GM18526 (cell line): Measurements from ENCODE around the gene KRTAP13-2.

Source experiments
- POLR2A ChIP-seq: IDR thresholded peaks from 3 replicates; pipeline ENCODE4 v1.6.1; 2011; ENCODE audit not compliant: insufficient read length; ENCODE audit errors: extremely low read depth

Gene KRTAP13-2, protein sequence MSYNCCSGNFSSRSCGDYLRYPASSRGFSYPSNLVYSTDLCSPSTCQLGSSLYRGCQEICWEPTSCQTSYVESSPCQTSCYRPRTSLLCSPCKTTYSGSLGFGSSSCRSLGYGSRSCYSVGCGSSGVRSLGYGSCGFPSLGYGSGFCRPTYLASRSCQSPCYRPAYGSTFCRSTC

DNA sequence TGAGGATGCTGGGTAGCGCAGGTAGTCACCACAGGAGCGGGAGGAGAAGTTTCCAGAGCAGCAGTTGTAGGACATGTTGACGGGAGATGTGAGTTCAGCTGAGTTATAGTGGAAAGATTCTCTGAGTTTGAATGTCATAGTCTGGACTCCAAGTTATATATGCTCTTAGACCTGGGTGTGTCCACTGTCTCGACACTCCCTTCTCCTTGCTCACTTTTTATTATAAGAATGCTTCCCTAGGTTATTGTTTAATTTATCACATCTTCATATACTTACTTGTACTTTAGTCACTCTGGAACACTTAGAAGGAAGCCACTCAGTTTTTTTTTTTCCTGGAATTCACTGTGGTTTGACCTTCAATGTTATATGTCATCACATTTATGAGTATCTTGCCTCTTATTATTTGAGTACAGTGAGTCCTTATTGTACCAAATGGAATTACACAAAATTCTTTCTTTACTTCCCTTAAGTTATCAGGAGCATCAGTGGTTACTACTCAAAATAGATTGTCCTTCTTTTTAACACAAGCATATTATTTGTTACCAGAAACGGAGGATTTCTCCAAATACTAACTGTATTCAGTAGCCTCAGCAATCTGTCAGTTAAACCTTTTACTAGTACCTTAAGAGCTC is at the start of gene KRTAP13-2:
Gene KRTAP13-2, minus strand, starts transcription at position 133 of the 632 bp plus-strand sequence. Its CDS starts 58 bp downstream, at position 75.
- no peak for TF ChIP-seq POLR2A

DNA sequence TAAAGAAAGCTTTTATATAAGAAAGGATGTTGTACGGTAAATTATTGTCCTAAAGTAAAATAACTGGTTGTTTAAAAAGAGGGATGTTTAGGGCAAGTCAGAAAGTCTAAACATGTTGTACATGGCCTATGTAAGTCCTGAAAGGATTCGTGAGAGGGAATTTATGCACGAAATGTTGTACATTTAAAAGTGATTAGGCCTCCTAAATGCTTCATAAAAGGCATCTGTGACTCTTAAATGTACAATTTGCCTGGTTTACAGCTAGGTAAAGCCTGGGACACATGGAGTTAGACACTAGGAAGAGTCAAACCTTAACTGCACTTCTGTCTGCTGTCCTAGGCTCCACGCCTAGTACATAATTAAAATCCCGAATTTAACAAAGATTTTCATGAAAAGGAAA is 43.9 kb upstream of the KRTAP13-2 start:
- TF ChIP-seq POLR2A, result no peak

DNA sequence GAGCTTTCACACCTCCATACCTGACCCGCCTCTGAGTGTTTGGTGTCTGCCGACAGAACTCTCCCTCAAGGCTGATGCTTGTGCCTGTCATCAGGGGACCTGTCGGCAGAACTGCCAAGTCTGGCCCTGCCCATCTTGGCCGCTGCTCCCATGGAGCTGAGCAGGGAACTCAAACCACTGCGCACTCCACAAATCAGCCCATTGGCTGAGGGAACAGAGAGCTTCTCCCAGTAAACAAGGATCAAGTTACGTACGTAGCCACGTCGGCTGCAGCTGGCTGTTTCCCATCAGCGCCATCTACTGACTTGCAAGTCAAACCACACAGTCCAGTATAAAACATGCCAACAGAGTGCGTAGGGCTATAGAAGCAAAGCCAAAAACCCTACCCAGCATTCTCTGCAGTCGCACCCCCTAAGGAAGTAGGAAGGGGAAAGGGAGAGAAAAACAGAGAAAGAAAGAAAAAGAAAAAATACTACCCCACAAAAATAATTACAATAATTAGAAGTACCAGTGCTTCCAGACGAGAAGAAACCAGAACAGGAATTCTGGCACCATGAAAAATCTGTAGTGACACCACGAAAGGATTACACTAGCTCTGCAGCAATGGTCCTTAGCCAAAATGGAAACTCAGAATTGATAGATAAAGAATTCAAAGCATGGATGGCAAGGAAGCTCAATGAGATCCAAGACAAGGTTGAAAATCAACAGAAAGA is 36.9 kb upstream of the KRTAP13-2 start:
- no peak for TF ChIP-seq POLR2A

DNA sequence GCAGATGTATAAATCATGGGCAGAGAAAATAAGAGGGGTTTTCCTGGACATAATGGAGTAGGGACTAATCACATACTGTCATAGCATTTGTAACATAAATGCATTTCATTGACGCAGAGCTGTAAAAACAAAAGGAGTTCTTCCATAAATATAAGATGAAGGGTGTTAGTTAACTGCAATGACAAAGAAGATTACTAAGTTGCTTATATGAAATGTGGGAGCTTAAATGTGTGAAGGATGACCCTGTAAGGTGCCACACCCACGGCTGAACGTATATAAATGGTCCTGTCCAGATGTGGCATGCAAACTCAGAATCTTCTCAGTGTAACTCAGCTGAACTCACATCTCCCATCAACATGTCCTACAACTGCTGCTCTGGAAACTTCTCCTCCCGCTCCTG is 23.7 kb upstream of the KRTAP13-2 start, which contains the start of gene KRTAP13-1:
Gene KRTAP13-1, plus strand, starts transcription at position 301 of the 400 bp plus-strand sequence. Its CDS starts 56 bp downstream, at position 357.
- no peak for TF ChIP-seq POLR2A

DNA sequence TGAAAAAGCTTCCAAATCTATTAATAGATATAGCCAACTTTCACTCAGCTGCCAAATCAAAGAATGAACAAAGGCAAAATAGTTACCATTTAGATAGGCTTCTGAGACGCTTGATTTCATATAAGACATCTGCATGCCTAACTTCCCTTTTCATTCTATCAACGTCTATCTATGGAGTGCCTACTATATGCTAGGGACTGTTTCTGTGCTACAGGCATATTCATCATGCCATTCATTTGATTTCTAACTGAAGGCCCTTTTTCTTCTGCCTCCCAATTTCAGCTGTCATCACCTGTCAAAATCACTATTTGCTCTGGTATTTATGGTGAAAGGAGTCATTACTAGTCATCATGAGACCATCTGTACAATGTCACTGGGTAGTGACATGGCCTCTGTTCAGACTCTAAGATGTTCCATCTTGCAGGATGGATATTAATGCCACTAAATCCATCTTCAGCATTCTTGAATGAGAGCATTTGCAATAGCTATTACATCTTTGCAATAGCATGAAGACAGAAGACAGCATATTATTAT is 19.5 kb upstream of the KRTAP13-2 start:
- TF ChIP-seq POLR2A, result no peak

DNA sequence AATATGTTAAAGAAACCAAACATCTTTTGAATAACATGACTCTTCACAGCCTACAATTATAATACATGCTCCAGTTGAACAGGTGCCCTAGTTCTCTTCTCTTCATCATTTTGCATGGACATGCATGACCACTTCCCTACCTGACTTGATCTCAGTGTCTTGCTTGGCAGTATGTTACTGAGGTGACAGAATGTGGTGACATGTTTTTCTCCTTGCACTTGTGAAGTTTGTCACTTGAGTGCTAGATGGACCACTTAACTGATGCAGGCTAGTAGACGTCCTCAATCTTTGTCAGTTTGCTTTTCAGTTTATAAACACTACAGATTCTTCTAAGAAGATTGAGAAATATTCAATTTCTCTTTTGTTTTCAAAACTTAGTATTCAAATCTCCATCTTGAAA is 10.1 kb upstream of the KRTAP13-2 start:
- TF ChIP-seq POLR2A, result no peak

DNA sequence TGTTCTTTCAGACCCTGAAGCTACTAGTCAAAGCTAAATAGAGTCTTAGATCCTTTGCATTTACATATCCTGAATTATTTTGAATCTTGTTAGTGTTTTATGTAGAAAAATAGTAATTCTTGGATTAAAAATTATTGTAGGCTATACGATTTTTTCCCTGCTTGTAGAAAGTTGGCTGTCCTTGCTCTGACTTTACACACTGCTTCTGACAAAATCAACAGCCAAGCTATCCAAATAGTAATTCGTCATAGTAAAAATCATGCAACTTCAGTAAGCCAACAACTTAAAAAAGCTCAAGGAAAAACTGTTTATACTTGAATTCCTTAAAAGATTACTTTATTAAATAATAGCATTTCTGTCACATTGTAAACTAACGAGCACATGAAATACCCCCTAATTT is 16.2 kb downstream of the KRTAP13-2 start:
- TF ChIP-seq POLR2A, result no peak

DNA sequence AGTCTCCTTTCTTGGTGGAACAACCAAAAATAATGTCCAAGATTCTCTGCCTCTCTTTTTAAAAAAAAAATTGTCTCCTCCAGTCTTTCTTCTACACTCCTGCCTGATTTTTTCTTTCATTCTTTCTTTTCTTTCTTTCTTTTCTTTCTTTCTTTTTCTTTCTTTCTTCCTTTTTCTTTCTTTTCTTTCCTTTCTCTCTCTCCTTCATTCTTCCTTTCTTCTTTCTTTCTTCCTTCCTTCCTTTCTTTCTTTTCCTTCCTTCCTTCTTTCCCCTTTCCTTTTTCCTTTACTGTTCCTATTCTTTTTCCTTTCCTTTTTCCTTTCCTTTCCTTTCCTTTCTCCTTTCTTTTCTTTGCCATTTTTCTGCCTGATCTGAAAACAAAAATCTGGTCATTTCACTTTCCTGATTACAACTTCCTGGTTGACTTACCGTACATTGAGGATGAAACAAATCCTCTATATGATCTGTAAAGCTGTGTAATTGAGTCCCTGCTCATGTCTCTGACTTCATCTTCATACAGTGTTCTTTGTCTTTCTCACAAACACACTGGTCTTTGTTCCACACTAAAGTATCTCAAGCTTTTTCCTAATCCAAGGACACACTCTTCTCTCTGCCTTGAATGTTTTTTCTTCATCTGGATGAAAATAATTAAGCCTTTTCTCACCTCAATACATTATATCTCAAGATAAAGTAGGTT is 17.6 kb downstream of the KRTAP13-2 start:
- no peak for TF ChIP-seq POLR2A

DNA sequence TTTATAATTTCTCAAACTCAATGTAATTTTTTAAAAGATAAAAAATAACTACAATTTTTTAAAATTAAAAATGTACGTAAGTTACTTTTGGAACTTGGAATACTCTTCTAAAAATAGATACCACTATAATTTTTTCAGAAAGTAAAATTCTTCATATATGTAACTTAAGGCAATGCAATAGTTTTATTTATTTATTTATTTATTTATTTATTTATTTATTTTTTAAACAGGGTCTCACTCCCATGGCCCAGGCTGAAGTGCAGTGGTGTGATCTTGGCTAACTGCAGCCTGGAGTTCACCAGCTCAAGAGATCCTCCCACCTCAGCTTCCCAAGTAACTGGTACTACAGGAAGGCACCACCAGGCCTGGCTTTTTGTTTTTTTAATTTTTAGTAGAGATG is 20.5 kb downstream of the KRTAP13-2 start:
- no peak for TF ChIP-seq POLR2A

DNA sequence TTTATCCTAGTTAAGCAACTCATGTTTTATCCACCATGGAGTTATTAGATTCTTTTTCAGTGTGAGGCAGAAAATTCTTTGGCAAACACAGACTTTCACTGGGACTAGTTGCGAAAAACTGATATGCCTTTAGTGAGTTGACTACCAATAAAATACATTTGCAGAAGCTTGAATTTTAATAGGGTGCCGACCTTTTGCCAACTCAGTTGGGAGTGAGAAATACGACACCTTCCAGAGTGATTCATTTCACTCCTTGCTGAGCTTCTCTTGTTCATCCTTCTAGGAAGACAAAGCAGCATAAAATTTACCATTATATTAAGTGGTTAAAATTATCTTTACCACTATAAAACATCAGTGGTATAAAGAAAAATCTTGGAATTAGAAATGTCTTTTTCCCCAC is 22.5 kb downstream of the KRTAP13-2 start:
- no peak for TF ChIP-seq POLR2A

DNA sequence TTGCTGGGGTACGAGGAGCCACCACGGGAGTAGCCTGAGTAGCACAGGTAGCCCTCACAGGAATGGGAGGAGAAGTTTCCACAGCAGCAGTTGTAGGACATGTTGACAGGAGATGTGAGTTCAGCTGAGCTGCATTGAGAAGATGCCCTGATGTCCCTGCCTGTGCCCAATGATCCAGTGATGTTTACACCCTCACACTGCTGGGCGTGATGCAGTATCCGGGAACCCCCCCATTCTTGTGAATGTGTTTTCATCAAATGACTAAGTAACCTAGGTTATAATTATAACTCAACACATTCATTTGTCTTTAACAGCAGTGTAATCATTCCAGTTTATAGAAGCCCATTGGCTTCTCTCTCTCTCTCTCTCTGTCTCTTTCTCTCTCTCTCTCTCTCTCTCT is 23.6 kb downstream of the KRTAP13-2 start, which contains the start of gene KRTAP23-1:
Gene KRTAP23-1, minus strand, starts transcription at position 101 of the 400 bp plus-strand sequence. Its CDS starts 0 bp downstream, at position 101.
- no peak for TF ChIP-seq POLR2A

DNA sequence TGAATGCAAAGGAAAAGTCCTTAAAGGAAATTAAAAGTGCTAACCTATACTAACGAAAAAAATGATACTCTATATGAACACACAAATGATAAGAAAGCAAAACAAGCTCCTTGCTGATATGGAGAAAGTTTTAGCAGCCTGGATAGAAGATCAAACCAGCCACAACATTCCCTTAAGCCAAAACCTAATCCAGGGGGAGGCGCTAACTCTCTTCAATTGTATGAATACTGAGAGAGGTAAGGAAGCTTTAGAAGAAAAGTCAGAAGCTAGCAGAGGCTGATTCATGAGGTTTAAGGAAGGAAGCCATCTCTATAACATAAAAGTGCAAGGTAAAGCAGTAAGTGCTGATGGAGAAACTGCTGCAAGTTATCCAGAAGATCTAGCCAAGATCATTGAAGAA is 27.1 kb downstream of the KRTAP13-2 start:
- TF ChIP-seq POLR2A, result no peak

DNA sequence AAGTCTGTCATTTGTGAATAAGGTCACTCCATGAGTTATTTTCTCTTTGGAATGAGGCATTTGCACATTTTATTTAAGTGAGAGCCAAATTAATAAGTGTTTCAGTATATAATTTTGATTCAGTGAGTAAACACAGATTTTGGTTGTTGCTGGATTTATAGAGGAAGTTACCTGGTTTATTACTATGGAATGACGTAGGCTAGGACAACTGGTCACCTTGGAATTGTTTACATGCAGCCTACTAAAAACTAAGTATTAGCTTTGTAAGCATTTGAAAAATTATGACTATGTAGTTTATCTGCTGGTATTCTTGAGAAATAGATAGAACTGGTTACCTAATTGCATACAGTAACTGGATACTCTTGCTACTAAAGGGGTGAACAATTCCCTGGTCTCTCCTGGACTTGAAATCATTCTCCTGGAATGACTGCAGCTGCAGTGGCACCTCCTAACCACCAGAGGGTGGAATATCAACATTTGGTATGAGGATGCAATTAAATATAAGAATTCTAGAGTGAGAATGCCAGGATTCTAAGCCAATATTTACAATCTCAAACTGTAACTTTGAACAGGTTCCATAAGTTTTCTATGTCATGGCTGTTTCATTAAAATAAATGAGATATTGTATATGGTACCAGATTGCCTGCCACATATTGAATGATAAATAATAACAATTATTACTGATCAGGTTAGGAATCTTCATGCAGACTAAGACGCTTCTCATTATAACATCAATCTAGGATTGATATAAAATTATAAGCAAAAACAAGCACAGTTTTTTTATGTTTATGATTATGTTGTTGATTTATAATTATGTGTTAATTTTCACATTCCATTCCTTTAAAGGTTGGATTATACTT is 31.1 kb downstream of the KRTAP13-2 start:
- no peak for TF ChIP-seq POLR2A

DNA sequence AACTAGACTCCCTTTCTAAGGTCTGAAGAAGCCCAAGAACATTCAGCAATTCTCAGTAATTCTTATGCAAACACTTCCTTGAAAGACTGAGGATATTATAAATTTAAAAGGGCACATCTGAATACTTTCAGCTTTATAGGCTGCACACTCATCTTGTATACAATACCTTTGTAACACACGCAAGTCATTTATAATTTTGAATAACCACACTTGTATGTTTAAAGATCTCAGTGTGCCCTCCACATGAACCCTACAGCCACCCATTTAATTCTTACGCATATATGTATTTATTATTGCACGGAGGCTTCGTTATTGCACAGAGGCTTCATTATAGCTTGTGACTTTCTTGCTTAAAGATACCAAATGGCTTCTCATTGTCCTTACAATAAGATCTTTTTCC is 33.4 kb downstream of the KRTAP13-2 start:
- no peak for TF ChIP-seq POLR2A
